ENCODE results near the gene MGAM2. TPM values are rescaled to one million over a fixed set of nuclear protein-coding genes. Genes with fewer than 3 reads are reported as not detected.

The MGAM2 gene
- total and polyA plus RNA-seq, 2 donors: 0.03 to 0.05 TPM

- Histone ChIP-seq H3K4me3 (ENCODE audit: low read depth, low read length) (no peak overlapping the region), H3K4me1 (ENCODE audit: insufficient read depth) (no peaks in the 10 kb centered on the region), H3K27ac (ENCODE audit: low read depth) (no peak overlapping the region), H3K36me3 (ENCODE audit: insufficient read depth) (no peaks in the 10 kb centered on the region)
- no peak for DNase-seq (ENCODE audit: extremely low spot score)
- 79% methylated on average over 2 of the region's 2 CpGs for WGBS
Measured at GRCh38 chr7:142174441-142174840, 62.9 kb downstream of the MGAM2 start.

GRCh38 chr7:142175594-142175993, 64.1 kb downstream of the MGAM2 start:
- DNase-seq (ENCODE audit: extremely low spot score): no peak
- Histone ChIP-seq H3K4me3 (ENCODE audit: low read depth, low read length) (no peak overlapping the region), H3K4me1 (ENCODE audit: insufficient read depth) (no peaks in the 10 kb centered on the region), H3K36me3 (ENCODE audit: insufficient read depth) (no peaks in the 10 kb centered on the region), H3K27ac (ENCODE audit: low read depth) (no peak overlapping the region)
- WGBS: 89% methylated on average over 3 of the region's 3 CpGs

- H3K36me3 ChIP-seq (ENCODE audit: insufficient read depth): no peaks in the 10 kb centered on the region
- no peak overlapping the region for H3K27ac ChIP-seq (ENCODE audit: low read depth)
- no peaks in the 10 kb centered on the region for H3K4me1 ChIP-seq (ENCODE audit: insufficient read depth)
- 68% methylated on average over 1 of the region's 1 CpG for WGBS
- DNase-seq (ENCODE audit: extremely low spot score): no peak
- H3K4me3 ChIP-seq (ENCODE audit: low read depth, low read length): no peak overlapping the region
Measured at GRCh38 chr7:142176901-142177300, 65.4 kb downstream of the MGAM2 start.

GRCh38 chr7:142177869-142178268, 66.4 kb downstream of the MGAM2 start:
- DNase-seq (ENCODE audit: extremely low spot score): no peak
- H3K27ac ChIP-seq (ENCODE audit: low read depth): no peak overlapping the region
- no peak overlapping the region for H3K4me3 ChIP-seq (ENCODE audit: low read depth, low read length)
- H3K4me1 ChIP-seq (ENCODE audit: insufficient read depth): no peaks in the 10 kb centered on the region
- H3K36me3 ChIP-seq (ENCODE audit: insufficient read depth): no peaks in the 10 kb centered on the region

- 75% methylated on average over 1 of the region's 1 CpG for WGBS
- Histone ChIP-seq H3K4me3 (ENCODE audit: low read depth, low read length) (no peak overlapping the region), H3K27ac (ENCODE audit: low read depth) (no peak overlapping the region), H3K36me3 (ENCODE audit: insufficient read depth) (no peaks in the 10 kb centered on the region), H3K4me1 (ENCODE audit: insufficient read depth) (no peaks in the 10 kb centered on the region)
- DNase-seq (ENCODE audit: extremely low spot score): no peak
Measured at GRCh38 chr7:142180426-142180825, 68.9 kb downstream of the MGAM2 start.

GRCh38 chr7:142181211-142181610, 69.7 kb downstream of the MGAM2 start:
- DNase-seq (ENCODE audit: extremely low spot score): no peak
- 89% methylated on average over 2 of the region's 2 CpGs for WGBS
- Histone ChIP-seq H3K27ac (ENCODE audit: low read depth) (no peak overlapping the region), H3K4me3 (ENCODE audit: low read depth, low read length) (no peak overlapping the region), H3K36me3 (ENCODE audit: insufficient read depth) (no peaks in the 10 kb centered on the region), H3K4me1 (ENCODE audit: insufficient read depth) (no peaks in the 10 kb centered on the region)

- H3K4me3 ChIP-seq (ENCODE audit: low read depth, low read length): no peak overlapping the region
- H3K36me3 ChIP-seq (ENCODE audit: insufficient read depth): no peaks in the 10 kb centered on the region
- H3K4me1 ChIP-seq (ENCODE audit: insufficient read depth): no peaks in the 10 kb centered on the region
- no peak for DNase-seq (ENCODE audit: extremely low spot score)
- no peak overlapping the region for H3K27ac ChIP-seq (ENCODE audit: low read depth)
- 71% methylated on average over 1 of the region's 1 CpG for WGBS
Measured at GRCh38 chr7:142181966-142182365, 70.4 kb downstream of the MGAM2 start.

GRCh38 chr7:142185069-142185468, 73.6 kb downstream of the MGAM2 start:
- Histone ChIP-seq H3K36me3 (ENCODE audit: insufficient read depth) (no peaks in the 10 kb centered on the region), H3K4me3 (ENCODE audit: low read depth, low read length) (no peak overlapping the region), H3K27ac (ENCODE audit: low read depth) (no peak overlapping the region), H3K4me1 (ENCODE audit: insufficient read depth) (no peaks in the 10 kb centered on the region)
- DNase-seq (ENCODE audit: extremely low spot score): no peak
- WGBS: 76% methylated on average over 3 of the region's 3 CpGs

GRCh38 chr7:142185801-142186200, 74.3 kb downstream of the MGAM2 start:
- Histone ChIP-seq H3K4me1 (ENCODE audit: insufficient read depth) (no peaks in the 10 kb centered on the region), H3K27ac (ENCODE audit: low read depth) (no peak overlapping the region), H3K36me3 (ENCODE audit: insufficient read depth) (no peaks in the 10 kb centered on the region), H3K4me3 (ENCODE audit: low read depth, low read length) (no peak overlapping the region)
- 64% methylated on average over 5 of the region's 5 CpGs for WGBS
- no peak for DNase-seq (ENCODE audit: extremely low spot score)

GRCh38 chr7:142188154-142188553, 76.6 kb downstream of the MGAM2 start:
- Histone ChIP-seq H3K4me1 (ENCODE audit: insufficient read depth) (no peaks in the 10 kb centered on the region), H3K27ac (ENCODE audit: low read depth) (no peak overlapping the region), H3K36me3 (ENCODE audit: insufficient read depth) (no peaks in the 10 kb centered on the region), H3K4me3 (ENCODE audit: low read depth, low read length) (no peak overlapping the region)
- no peak for DNase-seq (ENCODE audit: extremely low spot score)
- 50% methylated on average over 2 of the region's 2 CpGs for WGBS

- H3K36me3 ChIP-seq (ENCODE audit: insufficient read depth): no peaks in the 10 kb centered on the region
- H3K27ac ChIP-seq (ENCODE audit: low read depth): no peak overlapping the region
- no peak for DNase-seq (ENCODE audit: extremely low spot score)
- H3K4me3 ChIP-seq (ENCODE audit: low read depth, low read length): no peak overlapping the region
- no peaks in the 10 kb centered on the region for H3K4me1 ChIP-seq (ENCODE audit: insufficient read depth)
Measured at GRCh38 chr7:142188846-142189245, 77.3 kb downstream of the MGAM2 start.

GRCh38 chr7:142194201-142194600, 82.7 kb downstream of the MGAM2 start:
- 93% methylated on average over 4 of the region's 4 CpGs for WGBS
- no peak overlapping the region for H3K27ac ChIP-seq (ENCODE audit: low read depth)
- H3K36me3 ChIP-seq (ENCODE audit: insufficient read depth): no peaks in the 10 kb centered on the region
- H3K4me3 ChIP-seq (ENCODE audit: low read depth, low read length): no peak overlapping the region
- no peak for DNase-seq (ENCODE audit: extremely low spot score)
- no peaks in the 10 kb centered on the region for H3K4me1 ChIP-seq (ENCODE audit: insufficient read depth)

- H3K27ac ChIP-seq (ENCODE audit: low read depth): no peak overlapping the region
- H3K4me3 ChIP-seq (ENCODE audit: low read depth, low read length): no peak overlapping the region
- H3K36me3 ChIP-seq (ENCODE audit: insufficient read depth): no peaks in the 10 kb centered on the region
- no peak for DNase-seq (ENCODE audit: extremely low spot score)
- WGBS: 85% methylated on average over 9 of the region's 9 CpGs
- no peaks in the 10 kb centered on the region for H3K4me1 ChIP-seq (ENCODE audit: insufficient read depth)
Measured at GRCh38 chr7:142196066-142196840, 84.7 kb downstream of the MGAM2 start.

GRCh38 chr7:142200206-142200605, 88.7 kb downstream of the MGAM2 start:
- 84% methylated on average over 1 of the region's 1 CpG for WGBS

More at GRCh38 chr7:142200206-142200605, 88.7 kb downstream of the MGAM2 start:
- H3K36me3 ChIP-seq (ENCODE audit: insufficient read depth): no peaks in the 10 kb centered on the region
- H3K27ac ChIP-seq (ENCODE audit: low read depth): no peak overlapping the region
- DNase-seq (ENCODE audit: extremely low spot score): no peak
- H3K4me3 ChIP-seq (ENCODE audit: low read depth, low read length): no peak overlapping the region
- no peaks in the 10 kb centered on the region for H3K4me1 ChIP-seq (ENCODE audit: insufficient read depth)

Measured in urinary bladder (tissue), 4 donors.